Endothelial cell of hepatic sinusoid (primary cell): Measurements from ENCODE around the gene PRODH2.

ENCODE experiments used
- in situ Hi-C: cut with HindIII; loops from 2 replicates; pipeline ENCODE4 v1.10.0; 2017; ENCODE audit warnings: low sequenced_read_pairs

PRODH2 gene

DNA sequence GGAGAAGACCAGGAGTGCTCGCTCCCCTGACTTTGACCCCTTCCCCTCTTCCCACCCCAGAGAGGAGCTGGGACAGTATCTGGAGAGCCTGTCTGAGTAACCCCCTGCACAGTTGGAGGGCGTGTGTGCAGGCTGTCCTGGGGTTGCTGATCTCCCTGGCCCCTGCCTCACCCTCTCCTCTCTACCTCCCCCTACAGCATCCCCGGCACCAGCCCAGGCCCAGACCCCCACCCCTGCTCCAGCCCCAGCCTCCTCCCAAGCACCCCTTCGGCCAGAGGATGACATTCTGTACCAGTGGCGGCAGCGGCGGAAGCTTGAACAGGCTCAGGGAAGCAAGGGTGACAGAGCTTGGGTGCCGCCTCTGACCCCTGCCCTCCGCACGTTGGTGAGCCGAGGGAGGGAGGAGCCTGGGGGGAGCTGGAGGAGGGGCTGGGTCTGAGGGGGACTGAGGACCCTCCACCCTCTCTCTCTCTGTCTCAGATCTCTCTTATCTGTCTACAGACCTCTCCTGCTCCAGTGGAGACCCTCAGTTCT lies 46.0 kb downstream of the PRODH2 start:
- in situ Hi-C loops, result no loop called here

DNA sequence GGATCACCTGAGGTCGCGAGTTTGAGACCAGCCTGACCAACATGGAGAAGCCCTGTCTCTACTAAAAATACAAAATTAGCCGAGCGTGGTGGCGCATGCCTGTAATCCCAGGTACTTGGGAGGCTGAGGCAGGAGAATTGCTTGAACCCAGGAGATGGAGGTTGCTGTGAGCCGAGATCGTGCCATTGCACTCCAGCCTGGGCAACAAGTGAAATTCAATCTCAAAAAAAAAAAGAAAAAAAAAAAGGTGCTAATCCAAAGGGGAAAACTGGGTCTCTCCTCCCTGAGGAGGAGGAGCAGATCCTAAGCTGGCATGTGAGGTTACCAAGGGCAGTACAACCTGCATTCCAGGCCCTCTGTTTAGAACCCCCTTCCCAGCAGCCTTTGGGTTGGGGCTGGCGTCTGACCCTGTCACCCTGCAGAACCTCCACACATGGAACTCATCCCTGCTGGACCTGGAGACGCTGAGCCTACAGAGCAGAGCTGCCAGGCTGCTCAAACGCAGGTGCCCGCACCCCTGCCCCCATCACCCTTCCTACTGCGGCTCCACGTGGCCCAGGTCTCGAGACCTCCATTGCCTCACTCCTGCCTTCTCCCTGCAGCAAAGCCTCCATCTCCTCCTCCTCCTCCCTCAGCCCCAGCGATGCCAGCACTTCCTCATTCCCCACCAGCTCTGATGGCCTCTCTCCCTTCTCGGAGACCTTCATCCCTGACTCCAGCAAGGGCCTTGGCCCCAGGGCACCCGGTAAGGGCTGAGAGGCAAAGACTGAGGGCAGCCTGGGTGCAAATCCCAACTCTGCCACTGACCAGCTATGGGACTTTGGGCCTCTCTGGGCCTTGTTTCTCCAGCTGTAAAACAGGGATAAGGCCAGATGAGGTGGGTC lies 48.0 kb downstream of the PRODH2 start:
- in situ Hi-C loops, result no loop called here

DNA sequence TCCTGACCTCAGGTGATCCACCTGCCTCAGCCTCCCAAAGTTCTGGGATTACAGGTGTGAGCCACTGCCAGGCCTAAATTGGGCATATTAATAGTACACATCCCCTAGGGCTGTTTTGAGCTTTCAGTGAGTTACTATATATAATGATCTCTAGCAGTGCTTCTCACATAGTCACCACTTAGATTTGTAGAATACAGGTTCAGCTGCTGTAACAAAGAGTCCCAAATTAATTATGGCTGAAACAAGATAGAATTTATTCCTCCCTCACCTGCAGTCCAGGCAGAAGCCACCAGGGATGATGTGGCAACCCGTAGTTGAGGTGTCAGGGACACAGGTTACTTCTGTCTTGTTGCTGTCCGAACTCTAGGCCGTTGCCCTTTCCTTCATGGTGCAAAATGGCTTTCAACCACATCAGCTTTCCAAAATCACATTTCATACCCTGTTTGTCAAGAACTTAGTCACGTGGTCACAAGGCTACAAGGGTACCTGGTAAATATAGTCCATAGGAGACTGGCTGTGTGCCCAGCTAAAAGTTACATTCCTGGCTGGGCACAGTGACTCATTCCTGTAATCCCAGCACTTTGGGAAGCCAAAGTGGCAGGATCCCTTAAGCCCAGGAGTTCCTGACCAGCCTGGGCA lies 51.8 kb downstream of the PRODH2 start:
- in situ Hi-C loops, result no loop called here

DNA sequence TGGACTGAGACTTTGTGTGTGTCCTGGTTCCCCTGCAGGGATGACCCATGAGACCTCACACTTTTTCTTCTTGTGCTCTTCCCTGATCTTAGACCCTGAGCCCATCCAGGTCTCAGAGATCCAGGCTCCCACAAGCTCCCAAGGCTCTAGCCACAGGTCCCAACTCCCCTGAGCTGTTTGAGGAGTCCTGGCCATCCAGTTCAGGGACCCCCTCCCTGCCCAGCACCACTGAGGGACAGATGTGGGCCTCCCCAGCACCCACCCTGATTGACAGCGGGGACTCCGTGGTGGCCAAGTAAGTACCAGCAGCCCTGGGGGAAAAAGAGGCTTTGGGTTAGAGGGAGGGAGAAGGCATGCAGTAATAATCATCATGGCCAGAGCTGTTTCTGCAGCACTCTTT lies 52.9 kb downstream of the PRODH2 start:
- in situ Hi-C loops, result no loop called here

DNA sequence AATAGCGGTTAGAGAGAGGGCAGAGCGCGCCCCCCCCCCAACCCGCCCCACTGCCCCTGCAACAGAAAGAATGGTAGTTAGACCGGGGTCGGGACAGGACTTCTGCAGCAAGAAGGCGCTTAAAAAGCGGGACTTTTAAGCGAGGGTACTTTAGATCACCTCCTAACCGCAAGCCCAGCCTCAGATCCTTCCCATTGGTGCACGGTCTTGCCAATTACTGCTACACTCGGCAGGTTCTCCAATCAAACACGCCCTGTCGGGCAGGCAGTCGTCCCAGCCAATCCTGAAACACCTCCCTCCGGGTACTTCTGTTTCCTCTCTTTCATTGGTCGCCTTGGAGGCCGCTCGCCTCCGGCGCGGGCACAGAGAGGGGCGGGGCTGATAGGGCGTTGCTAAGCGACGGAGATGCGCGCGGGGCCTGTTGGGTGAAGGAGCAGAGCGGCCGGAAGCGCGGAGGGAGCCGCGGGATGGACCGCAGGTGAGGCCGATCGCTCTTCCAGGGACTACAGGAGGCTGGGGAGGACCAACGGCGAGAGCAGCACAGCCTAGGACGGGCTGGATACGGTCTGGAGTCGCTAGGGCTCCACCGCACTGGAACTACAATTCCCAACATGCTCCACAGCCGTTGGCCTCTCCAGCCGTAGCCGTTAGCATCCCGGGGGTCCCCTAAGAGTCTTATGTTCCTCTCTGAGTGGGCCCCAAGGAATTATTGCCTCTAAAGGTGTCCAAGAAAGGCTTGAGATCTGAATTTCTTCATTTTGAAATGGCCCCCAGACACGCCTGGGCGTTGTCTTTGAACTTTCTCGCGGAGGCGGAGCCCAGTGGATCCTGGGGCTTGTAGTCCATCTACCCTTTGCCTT lies 54.7 kb downstream of the PRODH2 start, which contains the start of gene PROSER3:
TSS of gene PROSER3 (plus strand) at position 428 of the 860 bp plus-strand sequence. CDS start at position 468, 40 bp downstream.
- in situ Hi-C loops, result no loop called here

DNA sequence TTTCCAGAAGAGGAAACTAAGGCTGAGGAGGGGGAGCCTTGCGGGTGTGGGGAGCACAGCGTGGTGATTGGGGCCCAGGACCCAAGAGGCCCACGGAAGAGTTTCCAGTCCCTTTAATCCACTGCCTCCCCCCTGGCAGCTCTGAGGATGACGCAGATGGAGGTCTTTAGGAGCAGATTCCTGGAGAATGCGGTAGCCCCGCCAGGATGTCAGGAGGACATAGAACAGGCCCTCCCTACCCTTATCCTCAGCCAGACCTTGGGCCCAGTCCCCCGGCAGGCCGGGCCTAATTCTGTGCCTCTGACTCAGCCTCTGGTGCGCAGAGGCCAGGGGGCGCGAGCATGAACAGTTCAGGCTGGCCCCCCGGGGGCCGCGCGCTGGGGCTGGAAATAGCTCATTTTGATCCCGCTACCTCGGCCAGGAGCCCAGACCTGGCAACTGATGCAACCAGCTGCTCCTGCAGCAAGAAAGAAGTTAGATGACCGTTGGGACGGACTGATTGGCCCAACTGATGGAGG lies 55.4 kb downstream of the PRODH2 start:
- in situ Hi-C loops, result no loop called here

DNA sequence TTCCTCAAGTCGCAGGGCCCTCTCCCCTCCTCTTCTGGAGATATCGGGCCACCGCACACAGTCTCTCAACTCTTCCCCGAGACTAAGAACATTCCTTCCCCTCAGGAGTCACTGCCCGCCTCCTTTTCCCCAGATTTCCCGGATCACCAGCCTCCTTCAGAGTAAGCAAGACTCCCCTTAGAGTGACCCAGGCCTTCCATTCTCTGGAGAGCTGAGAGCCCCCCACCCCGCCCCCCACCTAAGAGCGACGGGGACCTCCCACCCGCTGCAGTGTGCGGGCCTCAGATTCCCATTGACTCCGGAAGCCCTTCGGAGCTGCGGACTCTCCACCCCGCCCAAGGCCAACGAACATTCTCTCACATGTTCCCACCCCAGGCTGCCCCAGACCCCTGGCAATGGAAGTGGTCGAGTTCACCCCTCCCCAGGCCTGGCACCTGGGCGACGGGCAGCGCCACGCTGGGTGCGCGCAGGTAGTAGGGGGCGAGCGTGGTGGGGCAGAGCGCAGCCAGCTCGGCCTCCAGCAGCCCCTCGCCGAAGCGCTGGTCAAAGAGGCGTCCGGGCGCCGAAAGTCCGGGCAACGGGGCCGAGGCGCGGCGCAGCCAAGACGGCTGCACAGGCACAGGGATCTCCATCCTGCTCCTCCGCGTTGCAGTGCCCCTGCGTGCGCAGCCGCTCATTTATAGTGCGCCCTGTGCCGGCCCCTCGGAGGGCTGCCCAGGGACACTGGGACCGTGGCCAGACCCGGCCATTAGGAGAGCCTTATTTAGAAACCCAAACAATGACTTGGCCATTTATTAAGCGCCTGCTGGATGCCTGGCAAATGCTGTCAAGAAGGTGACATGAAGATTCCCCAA lies 56.0 kb downstream of the PRODH2 start, which contains the start of gene HSPB6:
TSS of gene HSPB6 (minus strand) at position 653 of the 854 bp plus-strand sequence. CDS start at position 632, 21 bp downstream.
- in situ Hi-C loops, result no loop called here

DNA sequence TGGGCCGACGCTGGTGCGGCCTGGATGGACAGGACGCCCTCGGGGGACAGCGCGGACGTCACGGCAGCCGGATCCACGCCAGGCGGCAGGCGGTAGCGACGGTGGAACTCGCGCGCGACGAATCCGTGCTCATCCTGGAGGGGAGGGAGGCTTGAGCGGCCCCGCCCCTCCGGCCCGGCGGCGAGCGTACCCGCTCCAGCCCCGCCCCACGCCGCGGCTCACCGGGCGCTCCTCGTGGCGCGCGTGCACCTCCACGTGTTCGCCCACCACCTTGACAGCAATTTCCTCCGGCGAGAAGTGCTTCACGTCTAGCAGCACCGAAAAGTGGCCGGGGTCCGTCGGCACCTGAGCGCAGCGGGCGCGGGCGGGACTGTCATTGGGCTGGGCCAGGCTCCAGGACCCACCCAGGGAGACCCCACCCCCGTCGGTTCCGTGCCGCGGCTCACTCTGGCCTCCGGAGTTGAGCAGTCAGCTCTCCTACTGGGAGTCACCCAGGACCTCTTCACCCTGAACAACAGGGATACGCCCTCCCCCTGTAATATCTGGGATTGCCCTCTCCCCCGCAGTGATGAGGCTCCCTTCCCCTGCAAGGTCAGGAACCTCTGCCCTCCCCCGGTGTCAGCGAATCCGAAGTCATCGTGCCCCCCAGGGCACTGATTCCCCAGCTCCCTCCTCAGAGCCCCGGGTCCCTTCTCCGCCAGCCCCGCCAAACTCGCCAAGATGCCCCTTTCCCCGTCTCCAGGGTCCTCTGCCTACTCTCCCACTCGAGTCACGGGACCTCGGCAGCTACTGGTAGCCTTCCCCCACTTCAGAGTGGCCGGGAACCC lies 56.9 kb downstream of the PRODH2 start:
- in situ Hi-C loops, result no loop called here

DNA sequence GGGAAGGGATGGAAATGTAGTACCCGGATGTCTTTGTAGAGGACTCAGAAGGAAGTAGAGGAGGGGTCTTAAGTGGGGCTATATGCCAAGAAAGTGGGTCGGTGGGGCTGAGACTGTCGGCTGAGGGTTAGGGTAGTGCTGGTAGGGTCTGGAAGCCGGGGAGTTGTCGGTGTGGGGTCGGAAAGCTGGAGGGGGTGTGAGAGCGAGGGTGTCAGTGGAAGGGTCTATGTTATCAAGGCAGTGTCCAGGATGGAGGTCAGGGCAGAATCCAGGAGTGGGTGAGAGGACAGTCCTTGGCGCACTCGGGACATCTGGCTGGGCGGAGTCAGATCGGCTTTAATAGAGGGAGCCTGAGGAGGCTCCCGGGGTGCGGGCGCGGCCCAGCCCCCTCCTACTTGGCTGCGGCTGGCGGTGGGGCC lies 57.5 kb downstream of the PRODH2 start:
- in situ Hi-C loops, result no loop called here

DNA sequence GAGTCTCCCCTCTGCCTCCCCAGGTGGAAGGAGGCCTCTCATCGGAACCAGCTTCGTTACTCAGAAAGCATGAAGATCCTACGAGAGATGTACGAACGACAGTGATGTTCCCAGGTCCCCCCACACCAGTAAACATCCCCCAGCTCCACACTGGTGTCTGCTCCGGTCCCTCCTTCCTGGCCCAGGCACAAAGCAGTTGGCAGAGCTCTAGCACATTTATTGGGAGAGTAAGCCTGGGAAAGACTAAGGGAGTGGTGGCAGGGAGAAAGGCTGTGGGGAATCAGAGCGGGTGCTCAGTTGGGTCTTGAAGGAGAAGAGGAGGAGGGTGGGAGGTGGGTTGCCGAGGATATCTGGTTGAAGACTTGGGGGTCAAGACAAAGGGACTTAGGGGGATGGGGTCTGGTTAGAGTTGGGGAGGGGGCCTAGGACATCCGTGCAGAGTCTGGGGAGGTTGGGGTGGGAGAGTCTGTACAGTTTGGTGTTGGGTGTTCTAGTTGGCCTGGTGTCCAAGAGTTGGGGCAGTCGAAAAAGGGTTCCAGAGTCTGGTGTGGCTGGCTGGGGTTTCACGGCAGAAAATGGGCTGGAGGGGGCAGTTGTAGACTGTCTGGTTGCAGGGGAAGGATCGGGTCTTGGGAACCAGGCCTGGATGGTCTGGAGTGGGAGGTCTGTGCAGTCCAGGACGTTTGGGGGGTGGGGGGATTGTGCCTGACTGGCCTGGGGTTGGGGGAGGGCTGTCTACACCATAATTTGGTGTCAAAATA lies 58.1 kb downstream of the PRODH2 start:
- in situ Hi-C loops, result no loop called here

DNA sequence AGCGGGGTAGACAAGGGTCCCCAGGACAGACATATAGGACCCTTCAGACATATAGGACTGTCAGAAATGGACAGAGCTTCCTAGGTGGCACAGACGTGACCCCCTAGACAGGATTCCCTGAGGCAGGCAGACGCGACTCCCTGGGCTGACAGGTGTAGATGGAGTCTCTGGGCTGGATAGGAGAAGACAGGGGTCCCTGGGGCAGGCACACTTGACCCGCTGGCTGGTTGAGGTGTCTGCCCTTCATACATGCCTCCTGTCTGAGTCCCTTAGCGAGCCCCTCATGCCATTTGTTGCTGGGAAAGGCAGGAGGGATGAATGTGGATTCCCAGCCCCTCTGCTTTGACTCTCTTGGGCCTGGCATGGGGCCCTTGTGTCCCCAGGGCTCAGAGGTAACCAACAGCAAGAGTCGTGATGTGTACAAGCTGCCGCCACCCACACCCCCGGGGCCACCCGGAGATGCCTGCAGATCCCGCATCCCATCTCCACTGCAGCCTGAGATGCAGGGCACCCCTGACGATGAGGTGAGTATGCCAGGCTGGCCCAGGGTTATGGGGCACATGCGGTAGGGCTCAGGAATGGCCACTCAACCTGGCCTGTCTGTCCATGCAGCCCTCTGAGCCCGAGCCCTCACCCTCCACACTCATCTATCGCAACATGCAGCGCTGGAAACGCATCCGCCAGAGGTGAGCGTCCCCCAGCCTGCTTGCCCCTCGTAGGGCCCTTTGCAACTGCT lies 58.8 kb downstream of the PRODH2 start:
- in situ Hi-C loops, result no loop called here

DNA sequence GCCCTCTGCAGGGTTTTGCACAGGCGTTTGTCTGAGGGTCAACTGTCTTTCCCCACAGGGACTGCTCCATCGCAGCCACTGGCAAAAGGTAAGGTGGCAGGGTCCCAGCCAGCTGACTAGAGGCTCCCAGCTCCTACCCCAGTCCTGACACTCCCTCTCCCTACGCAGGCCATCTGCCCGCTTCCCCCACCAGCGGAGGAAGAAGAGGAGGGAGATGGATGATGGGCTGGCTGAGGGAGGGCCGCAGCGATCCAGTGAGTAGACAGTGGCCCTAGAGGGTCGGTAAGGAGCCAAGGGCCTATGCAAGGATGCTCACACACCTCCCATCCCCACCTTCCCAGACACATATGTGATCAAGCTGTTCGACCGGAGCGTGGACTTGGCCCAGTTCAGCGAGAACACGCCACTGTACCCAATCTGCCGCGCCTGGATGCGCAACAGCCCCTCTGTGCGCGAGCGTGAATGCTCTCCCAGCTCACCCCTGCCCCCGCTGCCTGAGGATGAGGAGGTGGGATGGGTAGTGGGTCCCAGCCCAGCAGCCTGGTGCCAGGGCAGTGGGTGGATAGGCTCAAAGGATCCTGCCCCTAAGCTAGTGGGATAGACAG lies 59.8 kb downstream of the PRODH2 start:
- in situ Hi-C loops, result no loop called here

DNA sequence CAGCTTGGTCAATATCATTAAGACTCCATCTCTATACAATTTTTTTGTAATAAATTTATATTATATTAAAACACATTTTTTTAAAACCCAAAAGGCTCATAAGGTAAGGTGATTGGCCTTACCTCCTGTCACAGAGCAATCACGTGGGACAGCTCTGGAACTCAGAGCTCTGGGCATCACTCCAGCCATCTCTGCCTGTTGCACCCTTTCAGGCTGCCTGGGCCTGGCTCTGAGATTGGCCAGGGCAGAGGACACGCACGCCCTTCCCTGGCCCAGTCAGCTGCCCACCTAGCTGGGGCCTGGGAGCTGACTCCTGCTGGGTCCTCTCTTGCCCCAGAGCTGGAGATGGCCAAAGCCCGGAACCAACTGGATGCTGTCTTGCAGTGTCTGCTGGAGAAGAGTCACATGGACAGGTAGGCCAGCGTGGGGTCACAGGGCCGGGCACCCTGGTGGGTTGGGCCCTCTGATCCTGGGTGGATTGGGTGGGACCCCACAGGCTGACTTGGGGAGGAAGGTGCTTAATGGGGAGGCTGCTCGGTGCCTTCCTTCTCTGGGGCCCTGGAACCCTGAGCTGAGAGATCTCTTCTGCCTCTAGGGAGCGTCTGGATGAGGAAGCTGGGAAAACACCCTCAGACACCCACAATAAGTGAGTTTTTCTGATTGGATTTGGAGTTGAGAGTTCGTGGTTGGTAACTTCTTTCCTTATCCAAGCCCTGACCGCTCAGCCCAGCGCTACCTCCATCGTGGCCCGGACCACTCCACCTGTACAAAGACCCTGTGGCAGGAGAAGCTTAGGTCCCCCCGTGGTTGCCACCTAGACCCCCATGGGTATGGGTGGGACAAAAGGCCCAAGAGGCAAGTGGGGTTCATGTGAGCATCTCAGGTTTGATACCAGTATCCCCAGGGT lies 60.6 kb downstream of the PRODH2 start:
- in situ Hi-C loops, result no loop called here

DNA sequence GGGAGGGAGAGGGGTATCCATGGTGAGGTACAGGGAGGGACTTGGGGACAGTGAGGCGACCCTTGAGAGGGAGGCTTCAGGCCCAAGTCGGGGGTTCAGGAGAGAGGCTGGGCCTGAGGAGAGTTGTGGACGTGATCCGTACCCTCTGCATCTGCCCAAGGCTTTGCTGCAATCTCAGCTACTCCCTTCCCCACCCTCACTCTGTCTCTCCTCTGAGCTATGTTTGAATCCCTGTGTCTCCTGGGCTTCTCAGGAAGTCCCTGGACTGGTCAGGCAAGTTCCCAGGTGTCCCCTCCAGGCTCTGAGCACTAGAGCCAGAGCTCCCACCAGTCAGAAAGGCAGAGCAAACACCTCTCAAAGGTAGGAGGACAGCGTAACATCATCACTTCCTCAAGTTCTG lies 62.5 kb downstream of the PRODH2 start:
- in situ Hi-C loops, result no loop called here
